Small intestine (tissue), 7 donors: Measurements from ENCODE around the gene ACVR2B. TPM values are rescaled to one million over a fixed set of nuclear protein-coding genes. Genes with fewer than 3 reads are reported as not detected.

Experiments used
- DNase-seq, 2 donors: peaks; one replicate each; pipeline versions ENCODE4 v3.0.0 to v3.0.0-alpha.2; 2013
- FAIRE-seq: peaks from 2 replicates; lab custom pipeline; 2012; peaks lifted over from hg19 to GRCh38; lab: Jason Lieb, UNC
- H3K27ac ChIP-seq, 3 donors: one replicate each; pipeline ENCODE4 v1.5.1; 2013; ENCODE audit warnings: low read length in 2 of 3, mild to moderate bottlenecking in 2 of 3, control low read depth in 1 of 3, inconsistent platforms in 1 of 3, low read depth in 1 of 3, moderate library complexity in 1 of 3
- H3K27me3 ChIP-seq, 3 donors: one replicate each; pipeline ENCODE4 v1.6.1; 2013; ENCODE audit warnings: low read length in 3 of 3, inconsistent platforms in 1 of 3; ENCODE audit not compliant: control insufficient read depth in 3 of 3, insufficient read depth in 3 of 3
- H3K36me3 ChIP-seq, 3 donors: one replicate each; pipeline ENCODE4 v1.6.1; 2013; ENCODE audit warnings: low read length in 3 of 3, inconsistent platforms in 1 of 3, low read depth in 1 of 3, mild to moderate bottlenecking in 1 of 3, moderate library complexity in 1 of 3; ENCODE audit not compliant: control insufficient read depth in 3 of 3, insufficient read depth in 2 of 3
- H3K4me1 ChIP-seq, 3 donors: one replicate each; pipeline ENCODE4 v1.6.1; 2013; ENCODE audit warnings: low read length in 2 of 3, inconsistent platforms in 1 of 3, low read depth in 1 of 3, mild to moderate bottlenecking in 1 of 3, moderate library complexity in 1 of 3; ENCODE audit not compliant: control insufficient read depth in 3 of 3, insufficient read depth in 2 of 3
- H3K4me3 ChIP-seq, 3 donors: one replicate each; pipeline ENCODE4 v1.5.1; 2013; ENCODE audit warnings: low read length in 3 of 3, control low read depth in 1 of 3, inconsistent platforms in 1 of 3, low read depth in 1 of 3, mild to moderate bottlenecking in 1 of 3, moderate library complexity in 1 of 3
- H3K9me3 ChIP-seq, 2 donors: one replicate each; pipeline ENCODE4 v1.6.1; 2013; ENCODE audit warnings: low read depth in 1 of 2, low read length in 1 of 2; ENCODE audit not compliant: control insufficient read depth in 2 of 2, insufficient read depth in 1 of 2
- WGBS, 3 donors: extraction: QIAGEN DNeasy Blood & Tissue Kit; methylation state at CpG; one replicate each; pipeline ENCODE4 v1.1.7; 2013; 5-methylcytosine and 5-hydroxymethylcytosine counted together
- polyA plus RNA-seq, 4 donors: library from polyadenylated mRNA; stranded (reverse) in 3 of 4; unstranded in 1 of 4; fragments of 200-250 nt in 3 of 4; fragments of 120-200 nt in 1 of 4; gene quantifications; one replicate each; pipeline versions ENCODE4 v1.2.1 to v1.2.3, GENCODE V29; 2013
- donor health status: healthy with polysubstance abuse.
- donor health status: control.
- donor health status: control.
- donor health status: Bipolar disorder and iron deficiency.
- donor health status: healthy.

Gene ACVR2B
- polyA plus RNA-seq, 4 donors, result 0.22 to 8.3 (median 1.1) TPM

DNA sequence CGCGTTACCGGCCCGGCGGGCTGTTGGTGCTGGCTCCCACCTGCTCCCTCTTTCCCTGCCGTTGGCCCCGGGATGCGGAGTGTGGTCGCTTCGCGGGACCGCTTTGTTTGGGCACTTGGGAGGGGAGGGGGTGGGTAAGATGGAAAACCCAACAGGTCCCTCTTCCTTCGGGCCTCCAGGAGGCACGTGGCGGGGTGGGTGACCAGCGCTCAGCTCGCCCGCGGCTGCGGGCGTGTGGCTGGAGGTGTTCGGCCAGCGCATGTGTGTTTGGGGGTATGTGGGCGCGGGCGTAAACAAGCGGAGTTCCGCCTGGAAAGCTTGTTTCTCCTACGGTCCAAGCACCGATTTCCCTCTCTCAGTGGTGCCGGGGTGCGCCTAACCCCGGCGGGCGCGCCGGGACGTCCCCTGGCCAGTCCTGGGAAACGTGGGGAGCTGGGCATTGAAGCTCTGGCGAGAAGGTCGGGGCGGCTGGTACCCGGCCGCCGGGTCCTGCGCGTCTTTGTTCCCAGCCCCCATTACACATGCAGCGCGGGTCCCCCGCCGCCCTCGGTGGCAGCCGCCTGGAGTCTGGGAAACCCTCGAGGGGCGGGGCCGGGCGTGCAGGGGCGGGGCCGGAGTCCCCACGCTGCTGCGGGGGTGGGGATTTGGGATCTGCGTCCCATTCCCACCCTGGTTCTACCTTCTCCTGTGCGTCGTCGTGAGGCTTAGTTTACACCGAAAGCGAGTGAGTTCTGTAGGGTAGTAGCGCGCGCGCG is 1.4 kb downstream of the ACVR2B start:
- FAIRE-seq (no peak), DNase-seq (peak; percentile 88 to 92)
- H3K4me1 ChIP-seq, result peaks cover 0 to 35% (median 2%) of the 10 kb centered on the region in 3 donors

DNA sequence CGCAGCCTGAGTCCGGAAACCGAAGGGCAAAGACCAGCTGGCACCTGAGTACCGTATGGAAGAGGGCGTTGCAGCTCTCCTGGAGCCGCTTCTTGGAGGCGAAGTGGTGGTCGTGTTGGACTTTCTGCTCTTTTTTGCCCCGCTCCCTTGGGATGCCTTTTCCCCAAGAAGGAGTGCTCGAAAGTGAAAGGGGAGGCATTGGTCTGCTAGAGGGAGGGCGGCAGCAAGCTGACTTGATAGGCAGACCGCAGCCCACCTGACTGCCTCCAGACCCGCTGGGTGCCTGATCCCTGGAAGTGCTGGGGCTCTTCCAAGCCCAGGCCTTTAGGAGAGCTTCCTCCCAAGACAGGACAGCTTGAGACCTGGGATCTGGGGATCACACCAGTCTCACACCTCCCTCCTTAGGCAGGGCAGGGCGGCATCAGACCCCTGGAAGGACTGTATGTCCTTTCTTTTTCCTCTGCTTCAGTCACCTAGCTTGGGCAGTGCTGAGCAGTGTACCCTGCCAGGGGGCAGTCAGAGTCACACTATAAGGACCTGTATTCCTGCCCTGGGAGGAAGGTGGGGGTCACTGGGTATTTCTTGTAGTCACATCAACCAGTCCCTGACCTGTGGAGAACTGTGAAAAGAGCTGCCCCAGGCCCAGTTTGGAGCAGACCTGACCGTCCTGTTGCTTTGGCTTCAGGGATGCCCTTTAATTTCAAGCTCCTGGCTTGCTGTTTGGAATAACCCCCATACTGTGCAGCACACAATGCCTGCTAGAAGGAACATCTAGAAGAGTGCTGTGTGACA is 2.1 kb downstream of the ACVR2B start:
- Histone ChIP-seq H3K27ac (peak overlapping the region in 2 of 3 donors; percentile 75 to 96), H3K4me1 (peaks cover 0 to 37% (median 2%) of the 10 kb centered on the region in 3 donors), H3K4me3 (peak overlapping the region; percentile 27 to 89 (median 83)), H3K36me3 (peaks cover 0 to 18% (median 0%) of the 10 kb centered on the region in 3 donors), H3K27me3 (no peaks in the 10 kb centered on the region), H3K9me3 (peaks cover 0 to 5% of the 10 kb centered on the region in 2 donors)
- FAIRE-seq, result no peak
- no peak for DNase-seq
- 3 to 10% (median 7%) methylated on average over 14 to 15 of the region's 15 CpGs for WGBS, 3 donors

More for the DNA sequence above, 1.4 kb downstream of the ACVR2B start:
- Histone ChIP-seq H3K27me3 (no peaks in the 10 kb centered on the region), H3K36me3 (peaks cover 0 to 11% (median 0%) of the 10 kb centered on the region in 3 donors), H3K27ac (peak overlapping the region; percentile 87 to 96 (median 94)), H3K9me3 (peaks cover 0 to 9% of the 10 kb centered on the region in 2 donors), H3K4me3 (peak overlapping the region; percentile 73 to 89 (median 83))
- whole genome bisulfite sequencing, 3 donors, result 0% methylated on average over 63 to 72 of the region's 72 CpGs

DNA sequence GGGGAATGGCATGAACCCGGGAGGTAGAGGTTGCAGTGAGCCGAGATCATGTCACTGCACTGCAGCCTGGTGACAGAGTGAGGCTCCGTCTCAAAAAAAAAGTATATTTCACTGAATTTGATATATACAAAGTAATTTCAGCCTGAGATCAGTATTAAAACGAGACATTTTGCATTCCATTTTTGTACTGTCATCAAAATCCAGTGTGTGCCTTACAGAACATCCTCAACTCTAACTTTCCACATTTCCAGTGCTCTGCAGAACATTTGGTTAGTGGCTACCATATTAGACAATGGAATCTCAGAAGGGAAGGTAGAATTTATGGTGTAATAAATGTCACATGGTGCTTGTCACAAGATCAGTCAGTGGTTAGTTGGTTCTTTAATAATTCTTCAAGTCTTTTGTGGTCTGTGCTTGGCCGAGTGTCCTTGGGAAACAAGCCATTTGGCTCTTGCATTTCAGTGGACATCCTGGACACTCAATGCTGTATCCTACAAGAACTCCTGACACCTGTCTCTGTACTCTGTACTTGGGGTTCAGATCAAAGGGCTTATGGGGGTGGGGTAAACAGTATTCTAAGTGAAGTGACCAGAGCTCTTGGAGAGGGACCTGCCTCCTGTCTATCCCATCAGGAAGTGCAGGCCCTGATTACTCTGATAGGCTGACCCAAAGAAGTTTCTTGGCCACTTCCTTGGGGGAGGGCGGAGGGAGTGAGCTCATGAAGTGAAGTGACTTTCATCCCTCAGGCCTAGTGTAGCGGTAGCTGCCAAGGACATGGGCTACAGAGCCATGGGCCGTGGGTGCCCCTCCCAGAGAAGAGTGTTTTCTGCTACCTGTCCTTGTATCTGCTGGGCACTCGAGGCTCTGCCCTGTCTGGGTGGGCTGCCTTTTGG is 3.7 kb downstream of the ACVR2B start:
- no peak overlapping the region for H3K4me3 ChIP-seq
- H3K36me3 ChIP-seq, result peaks cover 0 to 21% (median 0%) of the 10 kb centered on the region in 3 donors
- H3K9me3 ChIP-seq, result no peaks in the 10 kb centered on the region
- no peak for FAIRE-seq
- no peaks in the 10 kb centered on the region for H3K27me3 ChIP-seq
- peak overlapping the region in 1 of 3 donors; percentile 63 for H3K27ac ChIP-seq
- 80 to 84% (median 83%) methylated on average over 9 of the region's 9 CpGs for WGBS, 3 donors
- peaks cover 0 to 37% (median 2%) of the 10 kb centered on the region in 3 donors for H3K4me1 ChIP-seq
- peak; percentile 48 to 65 for DNase-seq

DNA sequence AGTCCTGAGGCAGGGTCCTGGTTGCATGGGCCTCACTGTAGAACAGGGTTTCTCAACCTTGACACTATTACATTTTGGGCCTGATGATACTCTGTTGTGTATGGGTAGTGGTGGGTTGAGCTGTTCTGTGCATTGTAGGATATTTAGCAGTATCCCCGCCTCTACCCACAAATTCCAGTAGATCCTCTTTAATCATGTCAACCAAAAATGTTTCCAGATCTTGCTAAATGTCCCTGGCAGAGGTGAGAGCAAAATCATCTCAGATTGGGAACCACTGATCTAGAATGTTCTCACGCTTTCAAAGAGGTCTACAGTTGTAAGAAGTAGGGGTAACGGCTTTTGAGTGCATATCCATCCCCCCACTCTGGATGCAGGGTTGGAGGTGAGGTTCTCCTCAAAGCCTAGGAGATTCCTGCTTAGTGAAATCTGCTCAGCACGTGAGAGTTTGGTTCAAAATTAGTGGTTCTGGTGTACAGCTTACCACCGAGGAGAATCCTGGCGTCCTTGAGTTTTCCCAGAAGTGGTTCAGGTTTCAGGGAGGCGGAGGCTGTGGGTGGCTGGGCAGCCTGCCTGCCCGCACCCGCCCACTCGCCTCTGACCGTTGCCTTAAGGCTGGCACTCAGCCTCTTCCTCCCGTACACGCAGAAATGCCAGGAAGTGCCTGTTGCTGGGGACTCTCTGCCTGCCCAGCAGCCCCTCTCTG is 5.3 kb downstream of the ACVR2B start:
- Histone ChIP-seq H3K4me1 (peaks cover 0 to 31% (median 2%) of the 10 kb centered on the region in 3 donors), H3K36me3 (peaks cover 0 to 19% (median 0%) of the 10 kb centered on the region in 3 donors)
- DNase-seq, result peak in 1 of 2 donors; percentile 16

DNA sequence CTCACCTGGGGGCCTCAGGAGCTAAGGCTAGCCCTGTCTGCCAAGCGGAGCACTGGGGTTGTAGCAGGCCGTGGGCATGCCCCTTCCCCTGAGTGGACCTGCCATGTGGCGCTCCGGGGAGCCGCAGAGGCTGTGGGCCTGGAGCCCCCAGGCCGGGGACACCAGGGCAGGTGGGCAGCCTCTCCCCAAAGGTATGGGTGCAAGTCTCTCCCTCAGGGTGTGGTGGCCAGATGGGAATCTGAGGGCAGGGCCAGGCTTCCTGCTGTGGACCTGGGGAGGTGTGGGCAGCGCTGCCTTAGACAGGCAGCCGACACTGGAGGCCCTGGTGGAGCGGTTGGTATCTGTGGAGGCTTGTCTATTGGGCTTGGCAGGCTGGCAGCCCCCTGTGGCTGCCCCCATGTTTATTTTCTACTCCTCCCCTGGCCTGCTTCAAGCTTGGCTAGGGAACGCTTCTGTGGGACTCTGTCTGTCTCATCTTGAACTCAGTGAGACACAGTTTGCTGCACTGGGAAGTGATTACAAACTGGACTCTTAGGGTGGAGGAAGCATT is 5.9 kb downstream of the ACVR2B start:
- H3K27me3 ChIP-seq, result no peaks in the 10 kb centered on the region
- FAIRE-seq (no peak), DNase-seq (no peak)
- H3K4me1 ChIP-seq, result peaks cover 0 to 31% (median 2%) of the 10 kb centered on the region in 3 donors
- H3K27ac ChIP-seq, result no peak overlapping the region
- H3K4me3 ChIP-seq, result no peak overlapping the region
- WGBS, 3 donors, result 68 to 92% (median 77%) methylated on average over 10 of the region's 10 CpGs
- peaks cover 0 to 19% (median 0%) of the 10 kb centered on the region in 3 donors for H3K36me3 ChIP-seq
- peaks cover 0 to 6% of the 10 kb centered on the region in 2 donors for H3K9me3 ChIP-seq

More for the DNA sequence above, 5.3 kb downstream of the ACVR2B start:
- no peak overlapping the region for H3K4me3 ChIP-seq
- H3K27ac ChIP-seq, result no peak overlapping the region
- 45 to 68% (median 45%) methylated on average over 13 of the region's 13 CpGs for WGBS, 3 donors
- H3K27me3 ChIP-seq, result no peaks in the 10 kb centered on the region
- H3K9me3 ChIP-seq, result peaks cover 0 to 4% of the 10 kb centered on the region in 2 donors
- FAIRE-seq, result no peak

DNA sequence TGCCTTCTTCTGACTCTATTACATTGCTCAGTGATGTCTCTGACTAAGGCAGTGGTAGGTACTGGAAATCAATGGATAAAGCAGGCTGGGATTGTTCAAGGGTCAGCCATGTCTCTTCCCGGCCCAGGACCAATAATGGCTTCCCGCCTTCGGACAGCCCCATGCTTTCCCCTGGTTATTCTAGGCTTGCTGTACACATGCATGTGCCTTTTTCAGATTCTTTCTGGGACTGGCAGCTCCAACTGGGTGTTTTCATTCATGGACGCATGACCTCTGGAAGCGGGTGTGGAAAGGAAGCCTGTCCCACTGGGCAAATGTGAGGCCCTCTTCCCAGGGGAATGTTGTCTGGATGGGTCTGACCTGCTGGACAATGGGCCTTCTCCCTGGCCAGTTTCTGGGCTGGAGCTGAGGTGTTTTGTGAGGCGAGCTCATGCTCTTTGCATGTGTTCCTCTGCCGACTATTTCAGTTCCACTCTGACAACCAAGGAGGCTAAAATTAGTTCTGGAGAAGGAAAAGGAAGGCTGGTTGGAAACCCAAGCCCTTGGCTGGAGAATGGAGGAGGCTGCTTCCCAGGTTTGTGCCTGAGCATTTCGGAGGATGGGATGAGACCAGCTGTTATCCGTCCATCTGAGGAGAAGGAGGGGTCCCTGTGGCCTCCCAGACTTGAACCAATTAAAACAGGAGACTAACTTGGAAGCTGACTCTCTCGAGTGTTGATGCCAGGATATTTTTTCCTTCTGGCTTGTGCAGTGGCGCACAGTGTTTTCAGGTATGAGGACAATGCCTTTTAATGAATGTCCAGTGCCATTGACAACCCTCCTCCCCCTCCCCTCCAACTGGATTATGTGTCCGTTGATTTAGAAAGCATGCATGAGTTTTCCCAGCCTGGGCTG is 6.9 kb downstream of the ACVR2B start:
- DNase-seq (no peak), FAIRE-seq (no peak)
- 65 to 87% (median 80%) methylated on average over 12 of the region's 12 CpGs for WGBS, 3 donors
- peaks cover 0 to 19% (median 0%) of the 10 kb centered on the region in 3 donors for H3K36me3 ChIP-seq
- H3K4me1 ChIP-seq, result peaks cover 0 to 31% (median 2%) of the 10 kb centered on the region in 3 donors
- H3K4me3 ChIP-seq, result no peak overlapping the region
- H3K9me3 ChIP-seq, result peaks cover 0 to 13% of the 10 kb centered on the region in 2 donors
- no peak overlapping the region for H3K27ac ChIP-seq
- H3K27me3 ChIP-seq, result no peaks in the 10 kb centered on the region
